OCI-LY1 (cell line): Measurements from ENCODE around the gene PACSIN2.

Experiments
- EZH2 ChIP-seq: fragments of 200-600 bp; sonication (generic), shearing (Covaris generic); IDR thresholded peaks from 2 replicates; pipeline ENCODE4 v1.8.0; 2017; ENCODE audit warnings: borderline replicate concordance, mixed run types, mild to moderate bottlenecking, antibody characterized with exemption, low read length, moderate library complexity, mixed read lengths
- TF ChIP-seq, protein P1 (sequence below): fragments of 200-600 bp; sonication (generic), shearing (Covaris generic); IDR thresholded peaks from 2 replicates; pipeline ENCODE4 v1.5.1; 2017; ENCODE audit warnings: mild to moderate bottlenecking, antibody characterized with exemption, low read length, moderate library complexity, mixed read lengths

GRCh38 chr22:42887120-42887519 is 127.8 kb downstream of the PACSIN2 start:
- TF ChIP-seq, protein P1, sequence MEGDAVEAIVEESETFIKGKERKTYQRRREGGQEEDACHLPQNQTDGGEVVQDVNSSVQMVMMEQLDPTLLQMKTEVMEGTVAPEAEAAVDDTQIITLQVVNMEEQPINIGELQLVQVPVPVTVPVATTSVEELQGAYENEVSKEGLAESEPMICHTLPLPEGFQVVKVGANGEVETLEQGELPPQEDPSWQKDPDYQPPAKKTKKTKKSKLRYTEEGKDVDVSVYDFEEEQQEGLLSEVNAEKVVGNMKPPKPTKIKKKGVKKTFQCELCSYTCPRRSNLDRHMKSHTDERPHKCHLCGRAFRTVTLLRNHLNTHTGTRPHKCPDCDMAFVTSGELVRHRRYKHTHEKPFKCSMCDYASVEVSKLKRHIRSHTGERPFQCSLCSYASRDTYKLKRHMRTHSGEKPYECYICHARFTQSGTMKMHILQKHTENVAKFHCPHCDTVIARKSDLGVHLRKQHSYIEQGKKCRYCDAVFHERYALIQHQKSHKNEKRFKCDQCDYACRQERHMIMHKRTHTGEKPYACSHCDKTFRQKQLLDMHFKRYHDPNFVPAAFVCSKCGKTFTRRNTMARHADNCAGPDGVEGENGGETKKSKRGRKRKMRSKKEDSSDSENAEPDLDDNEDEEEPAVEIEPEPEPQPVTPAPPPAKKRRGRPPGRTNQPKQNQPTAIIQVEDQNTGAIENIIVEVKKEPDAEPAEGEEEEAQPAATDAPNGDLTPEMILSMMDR, result no peak
- no peak for TF ChIP-seq EZH2
